Measurements from ENCODE around the gene RNASE4. TPM values are rescaled to one million over a fixed set of nuclear protein-coding genes. Genes with fewer than 3 reads are reported as not detected.

RNASE4 gene
- polyA plus RNA-seq, 1 donor (not counting 4 experiments of a cell fraction or from before 2014, with no cell fraction given) = 5.5 TPM

GRCh38 chr14:20659336-20659735, 25.0 kb upstream of the RNASE4 start:
- Histone ChIP-seq H2AFZ (ENCODE audit: control insufficient read depth, low read length) (no peak overlapping the region), H3K36me3 (ENCODE audit: control insufficient read depth in 2 of 2, extremely low read depth in 1 of 2, insufficient read depth in 2 of 2, low read length in 2 of 2) (no peaks in the 10 kb centered on the region), H3K27ac (ENCODE audit: control insufficient read depth, insufficient read depth, low read length) (no peak overlapping the region), H3K9me1 (ENCODE audit: control insufficient read depth, extremely low read depth, insufficient read depth, low read length) (no peaks in the 10 kb centered on the region), H3K4me2 (ENCODE audit: control insufficient read depth, extremely low read depth, insufficient read depth, low read depth, low read length) (no peak overlapping the region), H3K79me2 (ENCODE audit: control insufficient read depth, insufficient read depth, low read length) (no peaks in the 10 kb centered on the region), H3K9me3 (ENCODE audit: control insufficient read depth, low read depth, low read length) (no peaks in the 10 kb centered on the region), H3K4me1 (ENCODE audit: control insufficient read depth, extremely low read depth, insufficient read depth, low read length) (no peaks in the 10 kb centered on the region), H3K9ac (ENCODE audit: control insufficient read depth, extremely low read depth, insufficient read depth, low read length) (no peak overlapping the region), H3K4me3 (ENCODE audit: control insufficient read depth in 2 of 3, extremely low read depth in 1 of 3, insufficient read depth in 2 of 3, low read depth in 1 of 3, low read length in 3 of 3) (no peak overlapping the region), H3K27me3 (ENCODE audit: control insufficient read depth, extremely low read depth, insufficient read depth, low read length) (peaks cover 6% of the 10 kb centered on the region), H4K20me1 (ENCODE audit: control insufficient read depth, extremely low read depth, insufficient read depth, low read length) (no peaks in the 10 kb centered on the region)
- no peak for FAIRE-seq
- dilution Hi-C loops (cut with MboI; ENCODE audit: extremely low pct_ligation_motif_present, low sequenced_read_pairs) = no loop called here
- no peak for DNase-seq (ENCODE audit: low read depth, low spot score)
- TF ChIP-seq EZH2 (IDR thresholded peaks at IDR 0.05; ENCODE audit: low read length) = no peak
- no peak for TF ChIP-seq CTCF (optimal IDR thresholded peaks at IDR 0.05 in 1 of 3, IDR thresholded peaks at IDR 0.05 in 1 of 3, conservative IDR thresholded peaks at IDR 0.05 in 1 of 3; ENCODE audit: extremely low read depth in 1 of 3, insufficient read depth in 2 of 3, low read length in 3 of 3)

GRCh38 chr14:20659813-20660395, 24.5 kb upstream of the RNASE4 start:
- no peak overlapping the region for H3K4me2 ChIP-seq (ENCODE audit: control insufficient read depth, extremely low read depth, insufficient read depth, low read depth, low read length)
- no peak overlapping the region for H3K9ac ChIP-seq (ENCODE audit: control insufficient read depth, extremely low read depth, insufficient read depth, low read length)
- DNase-seq (ENCODE audit: low read depth, low spot score) (no peak), FAIRE-seq (no peak)
- H3K4me1 ChIP-seq (ENCODE audit: control insufficient read depth, extremely low read depth, insufficient read depth, low read length) = no peaks in the 10 kb centered on the region
- no peaks in the 10 kb centered on the region for H3K79me2 ChIP-seq (ENCODE audit: control insufficient read depth, insufficient read depth, low read length)
- H3K27ac ChIP-seq (ENCODE audit: control insufficient read depth, insufficient read depth, low read length) = no peak overlapping the region
- TF ChIP-seq EZH2 (IDR thresholded peaks at IDR 0.05; ENCODE audit: low read length) (no peak), CTCF (optimal IDR thresholded peaks at IDR 0.05 in 1 of 3, IDR thresholded peaks at IDR 0.05 in 1 of 3, conservative IDR thresholded peaks at IDR 0.05 in 1 of 3; ENCODE audit: extremely low read depth in 1 of 3, insufficient read depth in 2 of 3, low read length in 3 of 3) (no peak)
- dilution Hi-C loops (cut with MboI; ENCODE audit: extremely low pct_ligation_motif_present, low sequenced_read_pairs) = no loop called here
- H3K27me3 ChIP-seq (ENCODE audit: control insufficient read depth, extremely low read depth, insufficient read depth, low read length) = peaks cover 6% of the 10 kb centered on the region
- H2AFZ ChIP-seq (ENCODE audit: control insufficient read depth, low read length) = no peak overlapping the region
- H4K20me1 ChIP-seq (ENCODE audit: control insufficient read depth, extremely low read depth, insufficient read depth, low read length) = no peaks in the 10 kb centered on the region
- H3K9me1 ChIP-seq (ENCODE audit: control insufficient read depth, extremely low read depth, insufficient read depth, low read length) = no peaks in the 10 kb centered on the region
- H3K36me3 ChIP-seq (ENCODE audit: control insufficient read depth in 2 of 2, extremely low read depth in 1 of 2, insufficient read depth in 2 of 2, low read length in 2 of 2) = no peaks in the 10 kb centered on the region
- no peak overlapping the region for H3K4me3 ChIP-seq (ENCODE audit: control insufficient read depth in 2 of 3, extremely low read depth in 1 of 3, insufficient read depth in 2 of 3, low read depth in 1 of 3, low read length in 3 of 3)
- no peaks in the 10 kb centered on the region for H3K9me3 ChIP-seq (ENCODE audit: control insufficient read depth, low read depth, low read length)
